Ishikawa (cell line): ENCODE data around the gene LETMD1.
A peak's percentile ranks its signal among the peaks of the same experiment; 100 is the strongest.

Experiments
- CEBPB ChIP-seq: IDR thresholded peaks from 2 replicates; pipeline ENCODE4 v1.6.1; 2012
- EP300 ChIP-seq: IDR thresholded peaks from 2 replicates; pipeline ENCODE4 v1.6.1; 2012; ENCODE audit warnings: borderline replicate concordance
- NFIC ChIP-seq: IDR thresholded peaks from 2 replicates; pipeline ENCODE4 v1.6.1; 2012
- RAD21 ChIP-seq: IDR thresholded peaks from 2 replicates; pipeline ENCODE4 v1.6.1; 2012; ENCODE audit warnings: low read depth
- TAF1 ChIP-seq: IDR thresholded peaks from 2 replicates; pipeline ENCODE4 v1.6.1; 2012; ENCODE audit warnings: low read depth, mild to moderate bottlenecking
- TEAD4 ChIP-seq: IDR thresholded peaks from 2 replicates; pipeline ENCODE4 v1.6.1; 2012
- ZBTB7A ChIP-seq: IDR thresholded peaks from 2 replicates; pipeline ENCODE4 v1.6.1; 2012; ENCODE audit warnings: low read depth
- TF ChIP-seq, protein P1 (sequence below): IDR thresholded peaks from 2 replicates; pipeline ENCODE4 v1.6.1; 2012

DNA sequence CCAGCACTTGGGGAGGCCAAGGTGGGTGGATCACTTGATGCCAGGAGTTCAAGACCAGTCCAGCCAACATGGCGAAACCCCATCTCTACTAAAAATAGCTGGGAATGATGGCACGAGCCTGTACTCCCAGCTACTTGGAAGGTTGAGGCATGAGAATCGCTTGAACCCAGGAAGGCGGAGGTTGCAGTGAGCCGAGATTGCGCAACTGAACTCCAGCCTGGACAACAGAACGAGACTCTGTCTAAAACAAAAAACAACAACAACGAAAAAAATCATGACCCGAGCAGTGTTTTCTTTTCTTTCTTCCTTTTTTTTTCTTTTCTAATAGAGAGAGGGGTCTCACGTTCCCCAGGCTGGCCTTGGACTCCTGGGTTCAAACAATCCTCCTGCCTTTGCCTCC is 38.8 kb downstream of the LETMD1 start:
- no peak for TF ChIP-seq TAF1
- no peak for TF ChIP-seq TEAD4
- TF ChIP-seq, protein P1, sequence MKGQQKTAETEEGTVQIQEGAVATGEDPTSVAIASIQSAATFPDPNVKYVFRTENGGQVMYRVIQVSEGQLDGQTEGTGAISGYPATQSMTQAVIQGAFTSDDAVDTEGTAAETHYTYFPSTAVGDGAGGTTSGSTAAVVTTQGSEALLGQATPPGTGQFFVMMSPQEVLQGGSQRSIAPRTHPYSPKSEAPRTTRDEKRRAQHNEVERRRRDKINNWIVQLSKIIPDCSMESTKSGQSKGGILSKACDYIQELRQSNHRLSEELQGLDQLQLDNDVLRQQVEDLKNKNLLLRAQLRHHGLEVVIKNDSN, result no peak
- TF ChIP-seq NFIC, result no peak
- peak; percentile 88 for TF ChIP-seq CEBPB
- TF ChIP-seq EP300, result no peak
- TF ChIP-seq ZBTB7A, result no peak
- TF ChIP-seq RAD21, result no peak
